Stimulated activated CD8-positive, alpha-beta memory T cell treated with anti-CD3 and anti-CD28 coated beads, Interleukin-15, amount 100 ng/mL, for 1 hour (primary cell): ENCODE results near the gene ZNF366.
"Not testable (repeated sequence)": the region's sequence is repeated elsewhere in the genome, so short reads cannot be mapped to it uniquely, and the experiment has no call there.

Experiments
- DNase-seq: peaks from one replicate; pipeline ENCODE4 v3.0.0-alpha.2; 2020; ENCODE audit warnings: low read depth

The ZNF366 gene

DNA sequence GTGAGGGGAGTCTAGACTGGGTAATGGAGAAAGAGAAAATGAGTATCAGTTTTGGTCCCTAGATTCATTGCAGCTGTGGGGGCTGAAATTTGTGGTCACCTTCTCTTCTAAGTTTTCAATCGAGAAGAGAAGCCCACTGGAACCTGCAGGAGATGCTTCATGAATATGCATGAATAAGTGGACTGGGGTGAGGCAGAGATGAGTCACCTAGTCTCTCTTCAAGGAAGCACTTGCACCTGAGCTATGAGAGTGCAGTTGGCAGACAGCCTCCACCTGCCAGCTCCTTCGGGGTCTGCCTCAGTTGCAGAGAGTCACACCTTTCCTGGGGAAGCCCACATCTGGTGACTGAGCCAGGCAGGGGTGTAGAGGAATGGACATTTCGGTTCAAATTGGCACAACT is 69.1 kb downstream of the ZNF366 start:
- no peak for DNase-seq

GRCh38 chr5:72436796-72437471 is 70.3 kb downstream of the ZNF366 start:
- no peak for DNase-seq

DNA sequence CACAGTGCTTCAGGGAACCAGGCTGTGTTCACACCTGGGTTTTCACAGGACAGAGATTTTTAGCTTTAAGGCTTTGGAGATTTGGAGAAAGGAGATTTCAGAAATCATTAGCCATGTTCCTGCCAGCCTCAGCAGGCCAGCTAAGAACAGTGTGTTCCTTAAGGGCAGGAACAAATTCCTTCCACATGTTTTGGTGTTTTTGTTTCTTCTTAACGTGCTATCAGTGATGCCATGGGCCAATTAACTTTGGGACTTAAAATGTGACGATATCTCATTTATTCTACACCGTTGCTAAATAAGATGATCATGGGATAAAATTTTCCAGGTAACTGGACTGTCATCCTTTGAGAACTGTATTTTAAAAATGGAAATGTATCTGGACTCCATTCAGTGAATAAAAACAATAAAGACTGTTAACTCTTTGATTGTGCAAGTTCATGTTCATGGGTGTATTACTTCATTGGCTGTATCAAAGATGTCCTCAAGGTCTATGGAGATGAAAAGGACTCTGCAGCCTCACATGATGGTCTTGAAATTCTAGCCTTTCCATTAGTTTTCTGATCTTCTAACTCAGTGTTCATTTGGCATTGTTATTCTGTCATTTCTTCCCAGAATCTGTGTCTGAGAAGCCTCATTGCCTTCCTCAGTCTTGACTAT is 72.3 kb downstream of the ZNF366 start:
- no peak for DNase-seq

DNA sequence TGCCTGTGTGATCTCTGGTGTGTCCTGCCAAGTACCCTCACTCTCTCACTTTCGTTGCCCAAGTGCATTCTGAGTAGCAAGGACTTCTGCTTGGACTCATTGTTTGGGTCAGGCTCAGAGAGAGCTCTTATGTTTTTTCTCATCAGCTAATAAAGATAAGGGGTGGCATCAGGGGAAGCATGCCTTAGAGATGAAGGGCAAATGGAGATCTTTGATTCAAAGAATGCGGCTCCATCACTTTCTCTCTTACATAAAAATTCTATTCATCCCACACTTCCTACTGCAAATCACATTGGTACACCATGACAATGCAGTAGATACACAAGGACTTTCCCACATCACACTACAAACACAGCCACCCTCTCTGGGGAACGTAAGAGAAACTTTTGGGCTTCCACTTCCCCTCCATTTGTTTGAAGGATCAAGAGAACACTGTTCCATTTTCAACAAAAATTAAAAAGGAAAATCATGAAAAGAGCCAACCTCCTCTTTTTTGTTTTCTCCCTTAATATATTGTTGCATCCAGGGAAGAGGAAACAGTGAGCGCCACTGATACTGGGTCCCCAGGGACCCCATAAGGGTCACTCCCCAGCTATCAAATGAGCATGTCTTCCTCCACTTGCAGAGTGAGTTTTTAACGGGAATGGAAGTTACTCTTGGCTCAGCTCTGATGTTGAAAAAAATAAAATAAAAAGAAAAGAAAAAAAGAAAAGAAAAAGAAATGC is 73.0 kb downstream of the ZNF366 start:
- no peak for DNase-seq

- DNase-seq: no peak
Measured at GRCh38 chr5:72433522-72433921, 73.7 kb downstream of the ZNF366 start.

GRCh38 chr5:72428669-72429068 is 78.5 kb downstream of the ZNF366 start:
- DNase-seq: no peak

GRCh38 chr5:72427488-72428437 is 79.4 kb downstream of the ZNF366 start:
- DNase-seq: no peak

DNA sequence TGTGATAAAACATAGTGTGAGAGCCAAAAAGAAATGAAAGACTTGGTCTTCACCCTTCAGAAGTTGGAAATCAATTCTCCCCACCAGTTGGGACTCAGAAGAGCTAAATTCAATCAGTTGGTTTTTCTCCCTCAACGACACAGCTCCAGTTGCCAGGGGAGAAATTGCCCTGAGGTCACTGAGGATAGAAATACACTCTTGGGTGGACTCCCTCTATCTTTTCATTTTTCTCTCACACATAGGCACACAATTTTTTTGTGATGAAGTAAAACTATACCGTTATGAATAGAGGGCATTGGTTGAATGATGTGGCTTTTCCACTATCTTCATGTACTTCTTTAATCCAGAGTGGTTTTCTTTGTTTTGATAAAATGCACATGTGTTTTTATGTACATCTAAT is 80.2 kb downstream of the ZNF366 start:
- DNase-seq: no peak

GRCh38 chr5:72426019-72426418 is 81.2 kb downstream of the ZNF366 start:
- no peak for DNase-seq

GRCh38 chr5:72418271-72418670 is 88.9 kb downstream of the ZNF366 start:
- no peak for DNase-seq

DNA sequence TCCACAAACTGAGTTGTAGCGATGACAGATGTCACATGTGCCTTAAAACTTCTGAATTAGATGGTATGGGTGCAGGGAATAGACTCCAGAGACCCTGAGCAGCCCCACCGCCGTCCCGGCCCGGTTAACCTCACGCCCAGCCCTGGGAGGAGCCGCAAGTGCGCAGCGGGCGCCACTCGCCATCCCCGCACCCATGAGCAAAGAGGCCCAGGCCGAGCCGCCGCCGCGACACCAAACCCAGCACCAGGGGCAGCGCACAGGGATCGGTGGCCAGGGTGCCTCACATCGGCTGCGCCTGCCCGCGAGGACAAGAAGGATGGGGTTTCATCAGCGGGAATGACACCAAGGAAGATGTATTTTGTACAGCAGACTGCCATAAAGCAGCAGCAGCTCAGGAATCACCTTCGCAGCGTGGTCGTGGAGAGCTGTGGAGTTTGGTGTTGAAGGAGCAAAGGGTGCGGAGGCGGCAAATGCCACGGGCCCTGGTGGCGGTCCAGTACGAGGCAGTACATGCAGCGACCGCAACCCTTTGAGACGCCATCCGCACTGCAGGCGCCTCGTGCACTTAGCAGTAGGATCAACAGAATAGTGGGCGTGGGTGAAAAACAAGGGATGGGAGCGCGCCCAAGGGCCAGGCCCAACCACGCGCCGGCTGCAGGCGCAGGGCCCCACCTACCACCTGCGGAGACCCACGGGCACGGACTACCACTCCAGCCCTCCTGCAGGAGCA is 89.7 kb downstream of the ZNF366 start:
- no peak for DNase-seq

DNA sequence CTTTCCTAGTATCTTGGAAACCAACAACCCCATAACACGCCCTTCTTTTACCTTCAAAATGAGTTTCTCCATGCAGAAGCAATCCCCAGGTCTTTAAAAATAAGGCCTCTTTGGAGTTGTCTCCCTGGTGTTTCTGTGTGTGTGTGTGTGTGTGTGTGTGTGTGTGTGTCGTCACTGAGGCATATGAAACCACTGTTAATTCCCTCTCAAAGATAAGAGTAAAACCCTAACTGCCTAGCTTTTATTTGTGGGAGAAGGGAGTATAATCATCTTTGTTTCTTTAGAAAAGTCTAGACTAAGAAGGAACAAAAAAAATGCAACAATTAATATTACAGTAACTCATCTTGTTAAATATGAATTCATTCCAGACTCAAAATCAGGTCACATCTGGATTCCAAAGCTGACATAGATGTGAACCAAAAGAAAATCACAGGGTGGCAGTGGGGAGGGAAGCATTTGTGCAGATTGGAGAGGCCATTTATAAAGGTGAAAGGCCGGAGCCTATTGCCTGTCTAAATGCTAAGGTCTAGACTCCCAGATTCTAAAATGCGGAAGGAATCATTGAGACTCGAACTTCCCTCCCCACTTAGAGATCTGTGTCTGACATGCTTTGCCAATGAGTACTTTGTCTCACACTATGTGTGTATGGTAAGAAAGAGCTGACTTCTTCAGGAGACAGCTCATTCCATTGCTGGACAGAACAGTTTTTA is 91.4 kb downstream of the ZNF366 start:
- DNase-seq: no peak

DNA sequence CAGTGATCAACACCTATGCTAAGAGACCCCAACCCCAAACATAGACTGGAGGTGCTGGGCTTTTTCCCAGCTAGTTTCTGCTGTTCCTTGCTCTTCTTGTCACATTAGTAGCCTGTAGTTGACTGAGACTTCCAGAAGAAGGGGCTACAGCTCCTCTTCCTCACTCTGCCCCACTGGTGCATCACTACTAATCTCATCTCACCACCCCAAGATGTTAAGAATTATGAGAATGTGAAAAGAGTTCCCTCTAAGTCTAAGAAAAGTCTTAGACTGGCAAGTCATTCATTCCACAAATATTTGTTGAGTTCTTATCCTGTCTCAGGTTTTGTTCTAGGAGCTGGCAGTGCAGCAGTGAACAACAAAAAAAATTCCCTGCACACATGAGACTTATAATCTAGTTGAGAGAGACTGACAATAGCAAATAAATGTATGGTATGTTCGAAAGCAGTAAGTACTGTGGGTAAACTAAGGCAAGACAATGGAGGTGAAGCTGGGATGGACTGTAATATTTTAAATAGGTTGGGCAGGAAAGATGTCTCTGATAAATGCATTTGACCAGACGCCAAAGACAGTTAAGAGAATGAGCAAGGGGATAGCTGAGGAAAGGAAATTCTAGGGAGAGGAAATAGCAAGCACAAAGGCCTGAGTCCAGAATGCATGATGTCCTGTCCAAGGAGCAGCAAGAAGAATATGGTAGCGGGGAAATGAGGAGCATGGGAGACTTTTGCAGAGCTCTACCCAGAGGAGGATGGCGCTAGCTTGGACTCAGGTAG is 94.7 kb downstream of the ZNF366 start:
- DNase-seq: no peak

GRCh38 chr5:72410688-72411295 is 96.4 kb downstream of the ZNF366 start:
- DNase-seq: no peak

- no peak for DNase-seq
Measured at GRCh38 chr5:72408603-72409002, 98.6 kb downstream of the ZNF366 start.

DNA sequence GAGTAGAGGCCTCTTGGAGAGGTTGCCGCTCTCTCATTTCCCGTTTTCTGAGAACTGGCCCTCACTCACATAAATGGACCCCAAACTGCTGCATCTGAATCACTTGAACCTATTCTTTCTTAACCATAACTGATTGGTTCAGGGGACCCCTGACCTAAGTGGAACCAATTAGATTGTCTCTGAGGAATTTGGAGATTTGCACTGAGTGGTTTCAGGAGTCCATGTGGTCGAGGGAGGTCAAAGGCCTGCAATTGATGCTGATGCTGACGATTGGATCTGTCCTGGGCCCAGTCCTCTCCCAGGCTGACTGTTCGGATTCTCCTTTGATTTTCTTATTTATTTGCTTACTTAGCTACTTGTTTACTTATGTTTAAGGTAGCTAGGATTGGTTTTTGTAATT is 99.1 kb downstream of the ZNF366 start:
- DNase-seq: no peak

DNA sequence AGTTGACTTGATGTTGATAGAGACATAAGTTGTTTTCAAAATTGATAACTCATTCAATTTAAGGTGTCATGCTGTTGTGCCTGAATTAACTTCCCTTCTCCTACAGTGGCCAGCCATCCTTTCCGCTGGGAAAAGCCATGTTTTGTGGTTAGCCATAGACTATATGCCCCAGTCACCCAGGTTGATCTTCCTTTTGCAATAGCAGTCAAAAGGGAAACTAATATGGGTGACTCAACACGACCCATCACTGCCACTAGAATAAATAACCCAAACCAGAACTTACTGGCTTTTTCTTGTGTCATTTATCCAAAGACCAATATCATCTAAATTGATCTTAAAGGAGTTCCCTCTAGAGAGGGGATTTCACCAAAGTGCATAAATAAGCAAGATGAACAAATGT is 99.7 kb downstream of the ZNF366 start:
- no peak for DNase-seq

DNA sequence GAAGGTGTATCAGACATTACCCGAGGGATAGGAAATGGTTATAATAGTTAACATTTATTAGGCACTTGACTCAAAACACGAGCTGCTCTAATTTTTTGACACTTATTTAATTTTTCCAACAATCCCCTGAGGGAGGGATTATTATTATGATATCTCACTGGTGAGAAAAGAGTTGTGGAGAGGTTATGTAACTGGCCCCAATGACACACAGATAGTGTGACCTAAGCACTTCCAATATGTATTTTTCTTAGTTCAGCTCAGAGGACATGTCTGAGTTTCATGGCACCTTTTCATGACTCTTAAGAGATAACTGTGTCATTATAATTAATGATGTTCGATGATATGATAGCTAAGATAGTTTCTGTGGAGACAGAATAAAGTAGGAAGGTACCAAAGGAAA is 100.1 kb downstream of the ZNF366 start:
- DNase-seq: no peak

DNA sequence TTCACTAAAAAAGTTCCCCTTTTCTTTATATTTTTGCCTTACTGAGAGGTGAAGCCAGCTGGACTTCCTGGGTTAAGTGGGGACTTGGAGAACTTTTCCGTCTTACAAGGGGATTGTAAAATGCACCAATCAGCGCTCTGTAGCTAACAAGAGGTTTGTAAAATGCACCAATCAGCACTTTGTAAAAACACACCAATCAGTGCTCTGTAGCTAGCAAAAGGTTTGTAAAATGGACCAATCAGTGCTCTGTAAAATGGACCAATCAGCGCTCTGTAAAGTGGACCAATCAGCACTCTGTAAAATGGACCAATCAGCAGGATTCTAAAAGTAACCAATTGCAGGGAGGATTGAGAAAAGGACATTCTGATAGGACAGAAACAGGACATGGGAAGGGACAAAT is 102.4 kb downstream of the ZNF366 start:
- not testable (repeated sequence) for DNase-seq
